LNCaP clone FGC (cell line): ENCODE results near the gene RASGRP3.

Experiments used
- DNase-seq: peaks from one replicate; pipeline ENCODE4 v3.0.0-alpha.2; 2011; ENCODE audit warnings: low read depth
- H3K4me3 ChIP-seq: 2 replicates; pipeline ENCODE4 v1.5.1; 2011; ENCODE audit warnings: mild to moderate bottlenecking, low read depth, low read length, control low read depth
- TF ChIP-seq, protein P1 (sequence below): IDR thresholded peaks from 2 replicates; pipeline ENCODE4 v1.5.1; 2012; ENCODE audit warnings: mild to moderate bottlenecking; ENCODE audit not compliant: control insufficient read depth, insufficient read depth; ENCODE audit errors: extremely low read depth

The RASGRP3 gene

DNA sequence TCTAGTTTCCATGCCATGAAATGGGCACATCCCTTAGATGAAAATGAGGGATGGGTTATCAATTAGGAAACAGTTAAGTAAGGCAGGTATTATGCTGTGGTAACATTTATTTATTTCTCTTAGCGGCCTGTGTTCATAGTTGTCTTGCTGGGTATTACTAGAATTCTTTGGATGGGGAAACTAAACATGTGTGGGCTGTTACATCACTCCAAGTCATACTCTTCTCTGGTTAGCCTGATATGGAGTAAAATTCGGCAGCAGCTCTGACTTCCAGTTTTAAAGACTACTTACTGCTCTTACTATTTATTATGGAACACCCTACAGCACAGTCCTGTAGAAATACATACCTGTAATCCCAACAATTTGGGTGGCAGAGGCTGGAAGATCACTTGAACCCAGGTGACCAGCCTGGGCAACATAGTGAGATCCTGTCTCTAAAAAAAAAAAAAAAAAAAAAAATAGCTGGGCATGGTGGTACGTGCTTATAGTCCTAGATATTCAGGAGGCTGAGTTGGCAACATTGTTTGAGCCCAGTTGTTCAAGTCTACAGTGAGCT is 33.1 kb upstream of the RASGRP3 start:
- no peak overlapping the region for H3K4me3 ChIP-seq
- no peak for DNase-seq
- TF ChIP-seq, protein P1, sequence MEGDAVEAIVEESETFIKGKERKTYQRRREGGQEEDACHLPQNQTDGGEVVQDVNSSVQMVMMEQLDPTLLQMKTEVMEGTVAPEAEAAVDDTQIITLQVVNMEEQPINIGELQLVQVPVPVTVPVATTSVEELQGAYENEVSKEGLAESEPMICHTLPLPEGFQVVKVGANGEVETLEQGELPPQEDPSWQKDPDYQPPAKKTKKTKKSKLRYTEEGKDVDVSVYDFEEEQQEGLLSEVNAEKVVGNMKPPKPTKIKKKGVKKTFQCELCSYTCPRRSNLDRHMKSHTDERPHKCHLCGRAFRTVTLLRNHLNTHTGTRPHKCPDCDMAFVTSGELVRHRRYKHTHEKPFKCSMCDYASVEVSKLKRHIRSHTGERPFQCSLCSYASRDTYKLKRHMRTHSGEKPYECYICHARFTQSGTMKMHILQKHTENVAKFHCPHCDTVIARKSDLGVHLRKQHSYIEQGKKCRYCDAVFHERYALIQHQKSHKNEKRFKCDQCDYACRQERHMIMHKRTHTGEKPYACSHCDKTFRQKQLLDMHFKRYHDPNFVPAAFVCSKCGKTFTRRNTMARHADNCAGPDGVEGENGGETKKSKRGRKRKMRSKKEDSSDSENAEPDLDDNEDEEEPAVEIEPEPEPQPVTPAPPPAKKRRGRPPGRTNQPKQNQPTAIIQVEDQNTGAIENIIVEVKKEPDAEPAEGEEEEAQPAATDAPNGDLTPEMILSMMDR, result no peak

DNA sequence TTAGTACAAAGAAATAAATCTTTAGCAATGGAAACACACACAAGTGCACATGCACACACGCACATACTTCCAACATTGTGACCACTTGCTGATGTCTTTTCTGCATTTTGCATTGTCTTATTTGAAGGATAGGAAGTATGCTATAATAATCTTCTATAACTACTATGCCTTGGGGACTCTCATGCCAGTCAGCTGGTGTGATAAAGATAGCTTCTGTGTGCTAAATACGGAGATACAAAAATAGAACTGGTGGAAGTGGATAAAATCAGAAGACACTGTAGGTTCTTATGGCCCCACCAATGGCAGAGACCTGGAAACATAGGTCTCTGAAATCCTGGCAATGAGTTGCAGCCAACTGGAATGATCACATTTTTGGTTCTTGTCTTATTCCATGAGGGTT is 31.5 kb upstream of the RASGRP3 start:
- no peak for DNase-seq
- no peak overlapping the region for H3K4me3 ChIP-seq
- TF ChIP-seq, protein P1, result no peak

DNA sequence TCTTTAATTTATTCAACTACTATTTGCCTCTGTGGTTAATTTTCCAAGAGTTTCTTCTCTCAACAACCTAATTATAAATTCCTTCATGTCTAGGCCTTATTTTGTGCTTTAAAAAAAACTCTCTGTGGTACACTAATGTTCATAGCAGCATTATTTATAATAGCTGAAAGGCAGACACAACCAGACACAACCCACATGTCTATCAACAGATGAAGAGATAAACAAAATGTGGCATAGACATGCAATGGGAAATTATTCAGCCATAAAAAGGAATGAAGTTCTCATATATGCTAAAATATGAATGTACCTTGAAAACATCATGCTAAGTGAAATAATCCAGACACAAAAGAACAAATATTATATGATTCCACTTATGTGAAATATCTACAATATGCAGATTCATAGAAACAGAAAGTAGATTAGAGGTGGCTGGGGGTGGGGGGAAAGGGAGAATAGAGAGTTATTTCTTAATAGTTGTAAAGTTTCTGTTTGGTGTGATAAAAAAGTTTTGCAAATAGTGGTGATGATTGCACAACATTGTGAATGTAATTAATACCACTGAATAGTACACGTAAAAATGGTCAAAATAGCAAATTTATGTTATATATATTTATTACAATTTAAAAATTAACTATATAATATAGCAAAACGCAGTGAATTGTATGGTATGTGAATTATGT is 28.1 kb upstream of the RASGRP3 start:
- TF ChIP-seq, protein P1, result no peak
- no peak overlapping the region for H3K4me3 ChIP-seq
- DNase-seq, result no peak

DNA sequence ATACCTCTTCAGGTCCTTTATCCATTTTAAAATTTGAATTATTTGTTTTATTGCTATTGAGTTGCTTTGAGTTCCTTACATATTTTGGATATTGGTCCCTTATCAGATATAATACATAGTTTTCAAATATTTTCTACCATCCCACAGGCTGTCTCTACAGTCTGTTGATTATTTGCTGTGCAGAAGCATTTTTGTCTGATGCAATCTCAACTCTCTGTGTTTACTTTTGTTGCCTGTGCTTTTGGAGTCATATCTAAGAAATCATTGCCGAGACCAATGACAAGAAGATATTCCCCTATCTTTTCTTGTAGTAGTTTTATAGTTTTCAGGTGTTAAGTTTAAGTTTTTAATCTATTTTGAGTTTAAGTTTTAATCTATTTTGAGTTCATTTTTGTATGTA is 25.2 kb upstream of the RASGRP3 start:
- TF ChIP-seq, protein P1, result no peak
- no peak overlapping the region for H3K4me3 ChIP-seq
- no peak for DNase-seq

DNA sequence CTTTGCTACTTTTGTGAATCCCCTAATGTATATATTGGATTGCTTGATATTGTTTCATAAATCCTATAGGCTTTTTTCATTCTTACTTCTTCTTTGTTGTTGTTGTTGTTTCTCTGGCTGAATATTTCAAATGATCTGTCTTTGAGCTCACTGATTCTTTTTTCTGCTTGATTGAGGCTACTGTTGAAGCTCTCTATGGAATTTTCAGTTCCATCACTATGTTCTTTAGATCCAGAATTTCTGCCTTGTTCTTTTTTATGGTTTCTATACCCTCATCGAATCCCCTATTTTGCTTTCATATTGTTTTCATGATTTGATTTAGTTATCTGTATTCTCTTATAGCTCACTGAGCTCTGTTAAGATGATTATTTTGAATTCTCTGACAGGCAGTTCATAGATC is 24.6 kb upstream of the RASGRP3 start:
- TF ChIP-seq, protein P1, result no peak
- no peak overlapping the region for H3K4me3 ChIP-seq
- no peak for DNase-seq

DNA sequence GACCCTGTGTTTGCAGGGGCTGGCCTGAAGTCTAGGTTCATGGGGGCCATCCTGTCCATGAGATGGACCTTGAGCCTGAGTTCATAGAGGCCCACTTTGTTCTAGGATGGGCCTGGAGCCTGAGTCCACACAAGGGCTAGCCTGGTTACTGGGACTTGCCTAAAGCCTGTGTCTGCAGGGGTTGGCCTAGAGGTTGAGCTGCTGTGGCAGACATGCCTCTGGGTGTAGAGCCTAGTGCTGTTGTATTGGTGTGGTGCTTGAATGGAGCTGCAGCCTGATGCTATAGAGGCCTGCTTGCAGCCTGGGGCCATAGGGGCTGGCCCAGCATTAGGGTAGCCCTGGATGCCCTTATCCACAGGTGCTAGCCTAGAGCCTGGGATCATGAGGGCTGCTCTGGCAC is 23.9 kb upstream of the RASGRP3 start:
- no peak overlapping the region for H3K4me3 ChIP-seq
- DNase-seq, result no peak
- TF ChIP-seq, protein P1, result no peak
